Measurements from ENCODE around the gene MVP. TPM values are rescaled to one million over a fixed set of nuclear protein-coding genes. Genes with fewer than 3 reads are reported as not detected.

MVP gene
- total and polyA plus RNA-seq, 2 donors (not counting 1 experiment from before 2014, with no cell fraction given), result 109 to 121 TPM

- Mint-ChIP-seq H3K4me3 (peak overlapping the region; percentile 88), H3K27me3 (no peaks in the 10 kb centered on the region), H3K9me3 (ENCODE audit: insufficient read depth) (no peaks in the 10 kb centered on the region), H3K27ac (peak overlapping the region; percentile 76), H3K4me1 (peaks cover 52% of the 10 kb centered on the region)
- ATAC-seq (ENCODE audit: low read depth) (no peak), DNase-seq (no peak)
- H3K27ac ChIP-seq (ENCODE audit: low read length in 2 of 2), result no peak overlapping the region
- peak overlapping the region; percentile 99 for H3K4me2 ChIP-seq (replicated peaks; ENCODE audit: low read depth, low read length, poor library complexity, severe bottlenecking)
- peaks cover 2 to 18% of the 10 kb centered on the region in 2 experiments for H3K36me3 ChIP-seq (replicated peaks in 1 of 2; ENCODE audit: control extremely low read depth in 1 of 2, control insufficient read depth in 1 of 2, extremely low read depth in 1 of 2, insufficient read depth in 2 of 2, low read length in 1 of 2)
- CTCF ChIA-PET, result interaction anchor here (0.6 to 1.2 kb wide), 3 partner anchors 9 to 137 kb away, joined by 3 to 4 read pairs (median 3); partner anchors contain the start of gene MVP
- peaks cover 34% of the 10 kb centered on the region for H3K79me2 ChIP-seq (ENCODE audit: control insufficient read depth, insufficient read depth, low read length)
- H3K4me3 ChIP-seq (ENCODE audit: control extremely low read depth in 1 of 5, extremely low read depth in 1 of 5, insufficient read depth in 1 of 5, low read depth in 2 of 5, low read length in 4 of 5), result peak overlapping the region in 4 of 5 experiments; percentile 35 to 69 (median 50)
- POLR2A ChIA-PET, result interaction anchor here (0.5 kb wide), 1 partner anchor 192 kb away, joined by 3 read pairs; no protein-coding TSS in a partner anchor
- H3K27me3 ChIP-seq (replicated peaks in 1 of 4; ENCODE audit: control extremely low read depth in 1 of 4, control insufficient read depth in 3 of 4, insufficient read depth in 4 of 4, low read length in 3 of 4), result peaks cover 0 to 13% (median 5%) of the 10 kb centered on the region in 4 experiments
- H4K20me1 ChIP-seq (ENCODE audit: control insufficient read depth, insufficient read depth, low read length, poor library complexity, severe bottlenecking), result peaks cover 39% of the 10 kb centered on the region
- peak overlapping the region; percentile 68 for H3K9ac ChIP-seq (ENCODE audit: low read length)
- peaks cover 57 to 63% of the 10 kb centered on the region in 2 donors for H3K4me1 ChIP-seq (ENCODE audit: control insufficient read depth in 2 of 2, insufficient read depth in 2 of 2, low read length in 2 of 2)
- 51% methylated on average over 8 of the region's 9 CpGs for WGBS (ENCODE audit: insufficient coverage)
- peaks cover 0 to 5% (median 0%) of the 10 kb centered on the region in 3 donors for H3K9me3 ChIP-seq (ENCODE audit: control extremely low read depth in 1 of 3, control insufficient read depth in 2 of 3, insufficient read depth in 1 of 3, low read length in 2 of 3)
- intact Hi-C loops (cut with micrococcal nuclease), result loop anchor here (10.0 kb wide), 1 partner anchor 216 kb away; no protein-coding TSS in a partner anchor
- TF ChIP-seq EZH2 (IDR thresholded peaks at IDR 0.05; ENCODE audit: borderline replicate concordance, insufficient read depth, low read depth, low read length, poor library complexity, severe bottlenecking), result no peak
- no peak for TF ChIP-seq CTCF (IDR thresholded peaks at IDR 0.05)
- H2AFZ ChIP-seq (ENCODE audit: insufficient read depth, low read depth, low read length, poor library complexity, severe bottlenecking), result no peak overlapping the region
Measured at GRCh38 chr16:29810699-29811169, 9.5 kb upstream of the MVP start.

Data from B cell (primary cell).